T-helper 2 cell (primary cell): Measurements from ENCODE around the gene ENOX1.
"Not testable (repeated sequence)": the region's sequence is repeated elsewhere in the genome, so short reads cannot be mapped to it uniquely, and the experiment has no call there.

ENCODE experiments used
- DNase-seq, 5 experiments: peaks; one replicate each; pipeline versions ENCODE4 v3.0.0 to v3.0.0-alpha.2; 2012 to 2022

ENOX1 gene

GRCh38 chr13:43416408-43416807 is 370.4 kb downstream of the ENOX1 start:
- not testable (repeated sequence) for DNase-seq

GRCh38 chr13:43415903-43416391 is 370.8 kb downstream of the ENOX1 start:
- not testable (repeated sequence) for DNase-seq

- no peak for DNase-seq
Observed at GRCh38 chr13:43414111-43414510, 372.7 kb downstream of the ENOX1 start.

- DNase-seq: no peak
Observed at GRCh38 chr13:43411741-43412140, 375.0 kb downstream of the ENOX1 start.

GRCh38 chr13:43411211-43411610 is 375.6 kb downstream of the ENOX1 start:
- DNase-seq: no peak

GRCh38 chr13:43408274-43408673 is 378.5 kb downstream of the ENOX1 start:
- no peak for DNase-seq

- DNase-seq: no peak
Observed at GRCh38 chr13:43407023-43407581, 379.7 kb downstream of the ENOX1 start.

- no peak for DNase-seq
Observed at GRCh38 chr13:43405457-43405856, 381.3 kb downstream of the ENOX1 start.

- DNase-seq: no peak
Observed at GRCh38 chr13:43402380-43402779, 384.4 kb downstream of the ENOX1 start.

GRCh38 chr13:43401361-43401760 is 385.4 kb downstream of the ENOX1 start:
- DNase-seq: no peak

- no peak for DNase-seq
Observed at GRCh38 chr13:43397111-43397510, 389.7 kb downstream of the ENOX1 start.

GRCh38 chr13:43391036-43391435 is 395.7 kb downstream of the ENOX1 start:
- no peak for DNase-seq

- DNase-seq: no peak
Observed at GRCh38 chr13:43390619-43391018, 396.2 kb downstream of the ENOX1 start.

GRCh38 chr13:43389983-43390382 is 396.8 kb downstream of the ENOX1 start:
- no peak for DNase-seq

GRCh38 chr13:43389573-43389972 is 397.2 kb downstream of the ENOX1 start:
- DNase-seq: no peak

- DNase-seq: no peak
Observed at GRCh38 chr13:43388282-43389034, 398.3 kb downstream of the ENOX1 start.

- no peak for DNase-seq
Observed at GRCh38 chr13:43387880-43388279, 398.9 kb downstream of the ENOX1 start.

- no peak for DNase-seq
Observed at GRCh38 chr13:43383498-43384165, 403.1 kb downstream of the ENOX1 start.

GRCh38 chr13:43379738-43380137 is 407.0 kb downstream of the ENOX1 start:
- no peak for DNase-seq

- DNase-seq: no peak
Observed at GRCh38 chr13:43377973-43378372, 408.8 kb downstream of the ENOX1 start.

GRCh38 chr13:43377149-43377548 is 409.6 kb downstream of the ENOX1 start:
- DNase-seq: no peak

- DNase-seq: no peak
Observed at GRCh38 chr13:43376596-43376995, 410.2 kb downstream of the ENOX1 start.

GRCh38 chr13:43375797-43376465 is 410.8 kb downstream of the ENOX1 start:
- no peak for DNase-seq
